Measurements from ENCODE around the gene DOCK7. TPM values are rescaled to one million over a fixed set of nuclear protein-coding genes. Genes with fewer than 3 reads are reported as not detected.

DOCK7 gene
- polyA plus RNA-seq, 1 of the 3 experiments (the other 2 are of a cell fraction): 27.6 TPM

- Histone ChIP-seq H3K4me1 (ENCODE audit: control insufficient read depth in 1 of 2, insufficient read depth in 2 of 2, low read depth in 1 of 2, low read length in 1 of 2) (no peaks in the 10 kb centered on the region; a peak in 1 of 4 replicates), H3K27me3 (ENCODE audit: insufficient read depth) (no peaks in the 10 kb centered on the region), H3K4me3 (ENCODE audit: low read depth in 2 of 2, low read length in 1 of 2) (no peak overlapping the region), H3K4me2 (no peak overlapping the region), H3K79me2 (ENCODE audit: insufficient read depth) (no peaks in the 10 kb centered on the region; the same call in 1 of the 2 replicates), H3K9me3 (no peaks in the 10 kb centered on the region), H3K9me2 (no peaks in the 10 kb centered on the region), H3K9ac (no peak overlapping the region), H3K36me3 (replicated peaks in 1 of 2; ENCODE audit: control insufficient read depth in 1 of 2, insufficient read depth in 2 of 2, low read length in 1 of 2) (peaks cover 33 to 66% of the 10 kb centered on the region in 2 experiments), H3F3A (replicated peaks; ENCODE audit: insufficient read depth) (peaks cover 8% of the 10 kb centered on the region), H2AFZ (ENCODE audit: low read depth) (no peak overlapping the region), H3K27ac (ENCODE audit: low read depth in 2 of 2, low read length in 1 of 2) (no peak overlapping the region), H4K20me1 (ENCODE audit: insufficient read depth) (no peaks in the 10 kb centered on the region)
- POLR2A ChIA-PET: no interaction called here
- no peak for DNase-seq
- CTCF ChIA-PET: interaction anchor here (0.9 to 1.9 kb wide), 2 partner anchors 20 to 258 kb away, joined by 3 to 8 read pairs; no protein-coding TSS in a partner anchor
- 98% methylated on average over 2 of the region's 2 CpGs for WGBS (ENCODE audit: low lambda C conversion rate)
- no peak for TF ChIP-seq ELF1 (IDR thresholded peaks at IDR 0.05)
- no peak for TF ChIP-seq NFIC (IDR thresholded peaks at IDR 0.05; ENCODE audit: borderline replicate concordance)
- no peak for TF ChIP-seq JUND (IDR thresholded peaks at IDR 0.05)
- TF ChIP-seq CTCF (IDR thresholded peaks at IDR 0.05): no peak
- no peak for TF ChIP-seq CHD2 (IDR thresholded peaks at IDR 0.05; ENCODE audit: low read length, partially characterized antibody)
- no peak for TF ChIP-seq RFX5 (IDR thresholded peaks at IDR 0.05; ENCODE audit: low read length)
- no peak for TF ChIP-seq MAX (IDR thresholded peaks at IDR 0.05; ENCODE audit: low read depth)
- no peak for TF ChIP-seq FOSL2 (IDR thresholded peaks at IDR 0.05; ENCODE audit: borderline replicate concordance, low read depth)
- TF ChIP-seq SIN3A (IDR thresholded peaks at IDR 0.05; ENCODE audit: borderline replicate concordance, low read depth, low read length): no peak
- TF ChIP-seq TEAD4 (IDR thresholded peaks at IDR 0.05; ENCODE audit: borderline replicate concordance, insufficient read depth): no peak
- no peak for TF ChIP-seq PBX3 (IDR thresholded peaks at IDR 0.05)
Observed at GRCh38 chr1:62487956-62488355, 200.2 kb downstream of the DOCK7 start.

- no peak overlapping the region for H3K4me3 ChIP-seq (ENCODE audit: low read depth in 2 of 2, low read length in 1 of 2)
- TF ChIP-seq POLR2AphosphoS5 (IDR thresholded peaks at IDR 0.05; ENCODE audit: low read depth, low read length): no peak
- TF ChIP-seq USF2 (IDR thresholded peaks at IDR 0.05; ENCODE audit: borderline replicate concordance, low read depth, low read length): no peak
- TF ChIP-seq PBX3 (IDR thresholded peaks at IDR 0.05): no peak
- TF ChIP-seq RFX5 (IDR thresholded peaks at IDR 0.05; ENCODE audit: low read length): no peak
- WGBS (ENCODE audit: low lambda C conversion rate): 94% methylated on average over 5 of the region's 5 CpGs
- peaks cover 14 to 39% of the 10 kb centered on the region in 2 experiments for H3K36me3 ChIP-seq (replicated peaks in 1 of 2; ENCODE audit: control insufficient read depth in 1 of 2, insufficient read depth in 2 of 2, low read length in 1 of 2)
- no peaks in the 10 kb centered on the region for H4K20me1 ChIP-seq (ENCODE audit: insufficient read depth)
- DNase-seq: no peak
- peaks cover 8% of the 10 kb centered on the region for H3F3A ChIP-seq (replicated peaks; ENCODE audit: insufficient read depth)
- H3K9me2 ChIP-seq: no peaks in the 10 kb centered on the region
- H3K4me1 ChIP-seq (ENCODE audit: control insufficient read depth in 1 of 2, insufficient read depth in 2 of 2, low read depth in 1 of 2, low read length in 1 of 2): no peaks in the 10 kb centered on the region; a peak in 1 of 4 replicates
- POLR2A ChIA-PET: no interaction called here
- no peaks in the 10 kb centered on the region for H3K9me3 ChIP-seq
- no peaks in the 10 kb centered on the region for H3K27me3 ChIP-seq (ENCODE audit: insufficient read depth)
- no peak overlapping the region for H3K4me2 ChIP-seq
- H3K27ac ChIP-seq (ENCODE audit: low read depth in 2 of 2, low read length in 1 of 2): no peak overlapping the region
- CTCF ChIA-PET: interaction anchor here (1.1 to 1.3 kb wide), 3 partner anchors 12 to 262 kb away, joined by 4 to 5 read pairs (median 5); no protein-coding TSS in a partner anchor
- no peak overlapping the region for H3K9ac ChIP-seq
- no peaks in the 10 kb centered on the region; the same call in 1 of the 2 replicates for H3K79me2 ChIP-seq (ENCODE audit: insufficient read depth)
- H2AFZ ChIP-seq (ENCODE audit: low read depth): no peak overlapping the region
Observed at GRCh38 chr1:62484824-62485468, 203.2 kb downstream of the DOCK7 start.

Data from SK-N-SH (cell line).